GM21447 (cell line): ENCODE data around the gene NDC1.
"Not testable (repeated sequence)": the region's sequence is repeated elsewhere in the genome, so short reads cannot be mapped to it uniquely, and the experiment has no call there.

Experiments used
- ATAC-seq: cut with Tn5 transposase; IDR thresholded peaks from one replicate; pipeline ENCODE4 v1.9.1; 2021; ENCODE audit not compliant: unreplicated experiment

NDC1 gene

GRCh38 chr1:53826367-53826766 lies 11.7 kb downstream of the NDC1 start:
- no peak for ATAC-seq

GRCh38 chr1:53825306-53825705 lies 12.8 kb downstream of the NDC1 start:
- ATAC-seq = no peak

GRCh38 chr1:53822931-53823330 lies 15.2 kb downstream of the NDC1 start:
- ATAC-seq = no peak

GRCh38 chr1:53821380-53821779 lies 16.7 kb downstream of the NDC1 start:
- ATAC-seq = no peak

GRCh38 chr1:53819387-53819786 lies 18.7 kb downstream of the NDC1 start:
- no peak for ATAC-seq

GRCh38 chr1:53816584-53816983 lies 21.5 kb downstream of the NDC1 start:
- ATAC-seq = not testable (repeated sequence)

- ATAC-seq = not testable (repeated sequence)
Measured at GRCh38 chr1:53815484-53815883, 22.6 kb downstream of the NDC1 start.

GRCh38 chr1:53811414-53811851 lies 26.7 kb downstream of the NDC1 start:
- no peak for ATAC-seq

- no peak for ATAC-seq
Measured at GRCh38 chr1:53810497-53810896, 27.6 kb downstream of the NDC1 start.

- no peak for ATAC-seq
Measured at GRCh38 chr1:53810007-53810406, 28.1 kb downstream of the NDC1 start.

- no peak for ATAC-seq
Measured at GRCh38 chr1:53807916-53808315, 30.2 kb downstream of the NDC1 start.

- no peak for ATAC-seq
Measured at GRCh38 chr1:53804791-53805505, 33.1 kb downstream of the NDC1 start.

GRCh38 chr1:53804181-53804580 lies 33.9 kb downstream of the NDC1 start:
- no peak for ATAC-seq

- no peak for ATAC-seq
Measured at GRCh38 chr1:53800621-53801020, 37.5 kb downstream of the NDC1 start.

GRCh38 chr1:53799141-53799540 lies 39.0 kb downstream of the NDC1 start:
- ATAC-seq = no peak

- no peak for ATAC-seq
Measured at GRCh38 chr1:53792806-53793205, 45.3 kb downstream of the NDC1 start.

GRCh38 chr1:53787655-53788054 lies 50.4 kb downstream of the NDC1 start:
- no peak for ATAC-seq

- ATAC-seq = no peak
Measured at GRCh38 chr1:53783056-53783455, 55.0 kb downstream of the NDC1 start.

- ATAC-seq = no peak
Measured at GRCh38 chr1:53781654-53782053, 56.4 kb downstream of the NDC1 start.

GRCh38 chr1:53777272-53777671 lies 60.8 kb downstream of the NDC1 start:
- ATAC-seq = no peak

- ATAC-seq = no peak
Measured at GRCh38 chr1:53771648-53772047, 66.4 kb downstream of the NDC1 start.

- no peak for ATAC-seq
Measured at GRCh38 chr1:53769780-53770179, 68.3 kb downstream of the NDC1 start.

GRCh38 chr1:53769184-53769583 lies 68.9 kb downstream of the NDC1 start:
- ATAC-seq = no peak
